ENCODE measurements around the gene MCFD2.
"Not testable (repeated sequence)": the region's sequence is repeated elsewhere in the genome, so short reads cannot be mapped to it uniquely, and the experiment has no call there.

The MCFD2 gene

DNA sequence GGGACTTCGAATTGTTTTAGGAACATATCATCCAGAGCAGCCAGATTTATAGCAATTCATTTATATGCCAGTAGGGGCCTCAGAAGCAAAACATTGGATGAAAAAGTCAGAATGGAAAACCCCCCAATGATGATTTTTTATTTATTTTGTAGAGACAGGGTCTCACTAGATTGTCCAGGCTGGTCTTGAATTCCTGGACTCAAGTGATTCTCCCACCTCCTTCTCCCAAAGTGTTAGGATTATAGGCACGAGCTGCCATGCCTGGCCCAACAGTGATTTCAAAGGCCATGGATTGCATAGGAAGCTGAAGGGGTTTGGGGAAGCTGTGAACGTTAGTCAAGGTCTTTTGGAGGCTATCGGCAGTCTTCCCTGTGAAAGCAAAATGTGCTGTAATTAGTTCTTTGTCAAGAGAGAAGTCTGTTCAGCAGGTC lies 21.9 kb upstream of the MCFD2 start:
- DNase-seq (ENCODE audit: low spot score), result no peak

DNA sequence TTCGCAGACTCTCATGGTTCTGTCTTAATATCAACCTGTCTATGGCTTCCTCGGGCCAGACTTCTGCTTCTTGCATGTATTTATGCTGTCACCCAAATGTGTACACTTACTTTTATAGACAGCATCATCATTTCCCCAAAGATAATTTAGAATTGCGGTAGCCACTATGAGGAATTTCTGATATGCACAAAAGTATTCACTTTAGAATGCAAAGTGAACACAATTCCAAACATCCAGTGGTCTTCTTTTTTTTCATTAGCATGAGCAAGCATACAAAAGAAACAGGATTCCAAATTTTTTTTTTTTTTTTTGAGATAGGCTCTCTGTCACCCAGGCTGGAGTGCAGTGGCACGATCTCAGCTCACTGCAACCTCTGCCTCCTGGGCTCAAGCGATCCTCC lies 21.0 kb upstream of the MCFD2 start:
- DNase-seq (ENCODE audit: low spot score), result no peak

DNA sequence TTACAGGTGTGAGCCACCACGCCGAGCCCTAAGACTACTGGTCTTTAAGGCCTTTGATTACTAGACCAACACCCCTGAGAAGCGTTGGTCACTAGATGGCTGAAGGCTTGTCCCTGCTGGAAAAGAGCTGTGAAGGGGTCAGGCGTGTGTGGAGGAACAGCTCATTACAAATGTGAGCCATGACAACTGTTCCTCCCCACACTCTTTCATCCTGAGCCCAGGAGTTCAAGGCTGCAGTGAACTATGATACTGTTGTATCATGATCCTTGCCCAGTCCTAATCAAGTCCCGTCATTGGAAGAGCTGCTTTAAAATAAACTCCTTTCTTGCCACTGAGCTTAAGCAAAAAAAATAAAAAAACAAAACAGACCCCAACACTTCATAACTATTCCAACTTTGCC lies 19.5 kb upstream of the MCFD2 start:
- no peak for DNase-seq (ENCODE audit: low spot score)

DNA sequence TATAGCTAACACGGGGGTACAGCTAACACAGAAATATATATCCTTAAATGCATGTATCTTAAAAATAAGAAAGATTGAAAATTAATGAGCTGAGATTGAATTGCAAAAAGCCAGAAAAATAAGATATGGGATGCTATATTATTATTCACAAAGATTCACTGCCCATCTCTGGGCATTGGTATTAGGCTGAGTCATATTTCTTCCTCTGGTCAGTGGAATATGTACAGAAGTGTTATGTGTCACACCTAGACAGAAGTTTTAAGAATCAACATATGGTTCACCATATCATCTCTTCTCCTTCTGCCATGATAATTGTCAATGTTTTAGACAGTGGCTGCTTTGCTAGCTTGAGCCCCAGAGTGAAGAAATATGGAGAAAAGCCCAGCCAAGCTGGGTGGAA lies 14.0 kb upstream of the MCFD2 start:
- no peak for DNase-seq (ENCODE audit: low spot score)

- no peak for DNase-seq (ENCODE audit: low spot score)
Observed at GRCh38 chr2:46926863-46927262, 11.3 kb upstream of the MCFD2 start.

DNA sequence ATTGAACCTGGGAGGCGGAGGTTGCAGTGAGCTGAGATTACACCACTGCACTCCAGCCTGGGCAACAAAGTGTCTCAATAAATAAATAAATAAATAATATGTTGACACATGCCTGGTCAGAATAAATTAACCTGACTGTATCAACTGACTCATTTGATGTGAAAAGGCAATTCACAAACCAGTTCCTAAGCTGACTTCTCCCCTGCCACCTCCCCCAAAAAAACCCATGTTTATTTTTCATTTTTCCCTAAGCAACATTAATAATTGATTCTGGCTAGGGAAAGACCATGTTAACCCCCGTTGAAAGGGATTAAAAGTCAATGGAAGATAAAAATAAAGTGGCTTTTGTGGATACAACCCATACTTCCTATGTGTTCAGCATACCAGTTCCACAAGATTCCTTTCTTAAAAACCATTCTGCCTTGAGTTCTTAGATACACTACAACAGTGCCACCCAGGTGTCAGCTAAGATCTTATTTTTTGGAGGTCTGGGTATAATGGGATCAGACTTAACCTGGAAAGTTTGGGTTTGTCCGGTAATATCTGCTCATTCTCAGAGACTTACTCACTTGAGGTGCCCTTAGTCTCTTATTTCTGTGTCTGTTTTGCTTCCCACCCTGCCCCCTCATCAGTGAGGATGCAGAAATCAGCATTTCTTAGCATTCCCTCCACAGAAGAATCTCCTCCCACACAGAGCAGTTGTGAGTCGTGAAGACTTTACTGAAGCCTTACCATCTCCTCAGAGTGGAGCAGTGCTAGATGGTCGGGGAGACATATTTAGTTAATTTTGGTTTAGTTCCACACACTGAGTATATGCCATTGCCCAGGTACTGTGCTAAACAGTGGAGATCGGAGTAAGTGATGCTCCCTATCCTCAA lies 10.1 kb upstream of the MCFD2 start:
- no peak for DNase-seq (ENCODE audit: low spot score)

DNA sequence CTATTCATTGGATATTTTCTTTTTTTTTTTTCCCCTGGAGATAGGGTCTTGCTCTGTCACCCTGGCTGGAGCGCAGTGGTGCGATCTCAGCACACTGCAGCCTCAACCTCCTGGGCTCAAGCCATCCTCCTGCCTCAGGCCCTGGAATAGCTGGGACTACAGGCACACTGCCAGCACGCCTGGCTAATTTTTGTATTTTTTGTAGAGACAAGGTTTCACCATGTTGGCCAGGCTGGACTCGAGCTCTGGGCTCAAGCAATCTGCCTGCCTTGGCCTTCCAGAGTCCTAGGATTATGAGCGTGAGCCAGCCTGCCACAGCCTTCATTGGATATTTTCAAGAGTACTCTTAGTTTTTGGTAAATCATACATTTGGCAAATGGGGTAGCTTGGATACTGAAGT lies 9.0 kb upstream of the MCFD2 start:
- no peak for DNase-seq (ENCODE audit: low spot score)

DNA sequence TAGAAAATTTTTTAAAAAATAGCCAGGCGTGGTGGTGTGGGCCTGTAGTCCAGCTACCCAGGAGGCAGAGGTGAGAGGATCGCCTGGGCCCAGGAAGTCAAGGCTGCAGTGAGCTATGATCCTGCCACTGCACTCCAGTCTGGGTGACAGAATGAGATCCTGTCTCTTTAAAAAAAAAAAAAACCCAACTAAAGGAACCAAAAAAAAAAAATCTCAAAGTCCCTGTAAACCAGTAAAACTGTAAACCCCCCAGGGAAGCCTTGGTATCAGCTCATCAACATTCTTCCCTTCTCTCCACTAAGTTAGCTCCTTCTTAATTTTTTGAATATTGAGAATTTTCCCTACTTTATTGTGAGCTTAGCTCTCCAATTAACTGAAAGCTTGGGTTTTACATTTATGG lies 8.4 kb upstream of the MCFD2 start:
- no peak for DNase-seq (ENCODE audit: low spot score)

DNA sequence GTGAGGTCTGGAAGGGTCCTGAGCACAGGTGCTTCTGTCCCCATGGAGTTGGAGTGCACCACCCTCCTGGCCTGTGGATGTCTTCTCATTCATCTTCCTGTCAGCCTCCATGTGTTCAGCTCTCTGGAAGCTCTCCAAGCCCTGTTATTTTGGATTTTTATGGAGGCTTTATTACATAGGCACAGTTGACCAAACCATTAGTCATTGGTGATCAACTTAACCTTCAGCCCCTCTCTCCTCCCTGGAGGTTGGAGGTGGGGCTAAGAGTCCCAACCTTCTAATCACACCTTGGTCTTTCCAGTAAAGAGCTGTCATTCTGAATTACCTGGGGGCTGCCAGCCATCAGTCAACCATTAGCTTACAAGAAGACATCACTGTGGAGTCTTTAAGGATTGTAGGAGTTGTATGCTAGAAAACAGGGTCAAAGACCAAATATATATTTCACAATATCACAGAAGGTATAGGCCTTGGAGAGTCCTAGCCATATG lies 7.5 kb upstream of the MCFD2 start:
- peak; percentile 57 for DNase-seq (ENCODE audit: low spot score)

- no peak for DNase-seq (ENCODE audit: low spot score)
Observed at GRCh38 chr2:46922606-46923005, 7.0 kb upstream of the MCFD2 start.

DNA sequence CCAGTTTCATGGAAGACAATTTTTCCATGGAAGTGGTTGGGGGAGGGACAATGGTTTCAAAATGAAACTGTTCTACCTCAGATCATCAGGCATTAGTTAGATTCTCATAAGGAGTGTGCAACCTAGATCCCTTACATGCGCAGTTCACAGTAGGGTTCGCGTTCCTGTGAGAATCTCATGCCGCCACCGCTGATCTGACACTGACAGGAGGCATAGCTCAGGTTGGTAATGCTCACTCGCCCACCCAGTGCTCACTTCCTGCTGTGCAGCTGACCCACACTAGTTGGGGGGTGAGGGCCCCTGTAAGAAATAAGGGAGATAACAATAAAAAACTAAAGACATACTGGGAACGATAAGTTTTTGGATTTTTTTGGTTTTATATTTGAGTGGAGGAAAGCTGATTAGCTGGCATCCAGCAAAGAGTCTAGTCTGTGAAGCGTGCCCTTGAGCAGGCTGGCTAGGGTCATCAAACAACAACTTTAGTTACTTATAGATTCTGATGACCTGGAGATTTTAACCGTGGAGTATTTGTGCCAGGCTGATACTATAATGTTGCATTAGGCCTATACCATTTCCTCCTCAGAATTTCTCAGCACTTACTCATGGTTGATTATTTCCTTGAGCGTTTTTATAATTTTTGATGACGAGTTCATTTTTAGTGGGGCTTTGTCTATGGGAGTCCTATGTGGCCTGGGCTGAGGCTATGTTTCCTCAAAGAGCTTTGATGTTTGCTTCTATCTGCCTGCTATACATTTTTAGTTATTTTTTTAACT lies 6.3 kb upstream of the MCFD2 start:
- DNase-seq (ENCODE audit: low spot score), result peak; percentile 24

- DNase-seq (ENCODE audit: low spot score), result no peak
Observed at GRCh38 chr2:46917628-46918027, 2.0 kb upstream of the MCFD2 start.

GRCh38 chr2:46915811-46916630 lies 415 bp upstream of the MCFD2 start:
- peak; percentile 93 for DNase-seq (ENCODE audit: low spot score)

GRCh38 chr2:46914578-46915230 lies 902 bp downstream of the MCFD2 start:
- no peak for DNase-seq (ENCODE audit: low spot score)

- DNase-seq (ENCODE audit: low spot score), result peak; percentile 56
Observed at GRCh38 chr2:46913471-46914381, 1.9 kb downstream of the MCFD2 start.

- peak; percentile 86 for DNase-seq (ENCODE audit: low spot score)
Observed at GRCh38 chr2:46909771-46910419, 5.7 kb downstream of the MCFD2 start.

DNA sequence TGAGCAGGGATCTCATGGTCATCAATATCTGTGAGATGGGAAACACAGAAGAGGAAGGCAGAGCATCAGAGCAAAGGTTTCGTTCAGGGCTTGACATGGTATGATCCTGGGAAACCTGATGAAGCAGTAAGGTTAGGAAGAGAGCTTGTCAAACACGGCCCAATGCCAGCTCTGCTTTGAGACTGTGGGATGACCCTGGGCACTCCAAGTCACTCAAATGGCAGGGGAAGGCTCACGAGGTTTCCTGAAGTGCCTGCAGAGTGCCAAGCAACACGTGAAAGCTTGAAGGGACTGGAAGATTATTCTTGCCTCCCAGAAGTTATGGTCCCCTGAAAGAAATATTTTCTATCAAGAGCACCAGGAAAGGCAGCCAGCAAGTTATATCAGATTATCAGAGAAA lies 6.5 kb downstream of the MCFD2 start:
- DNase-seq (ENCODE audit: low spot score), result no peak

GRCh38 chr2:46904908-46905678 lies 10.5 kb downstream of the MCFD2 start:
- DNase-seq (ENCODE audit: low spot score), result not testable (repeated sequence)

GRCh38 chr2:46902980-46903379 lies 12.6 kb downstream of the MCFD2 start:
- DNase-seq (ENCODE audit: low spot score), result not testable (repeated sequence)

All from LoVo (cell line).